Activated CD4-positive, alpha-beta T cell treated with anti-CD3 and anti-CD28 coated beads, Interleukin-2, Interleukin-6, amounts not matched to agents 100 ng/mL and 50 ng/mL, durations not matched to agents 16 hours and 8 hours (primary cell): ENCODE measurements around the gene SLC7A14.

Experiments used
- DNase-seq: peaks from one replicate; pipeline ENCODE4 v3.0.0-alpha.2; 2020

The SLC7A14 gene

DNA sequence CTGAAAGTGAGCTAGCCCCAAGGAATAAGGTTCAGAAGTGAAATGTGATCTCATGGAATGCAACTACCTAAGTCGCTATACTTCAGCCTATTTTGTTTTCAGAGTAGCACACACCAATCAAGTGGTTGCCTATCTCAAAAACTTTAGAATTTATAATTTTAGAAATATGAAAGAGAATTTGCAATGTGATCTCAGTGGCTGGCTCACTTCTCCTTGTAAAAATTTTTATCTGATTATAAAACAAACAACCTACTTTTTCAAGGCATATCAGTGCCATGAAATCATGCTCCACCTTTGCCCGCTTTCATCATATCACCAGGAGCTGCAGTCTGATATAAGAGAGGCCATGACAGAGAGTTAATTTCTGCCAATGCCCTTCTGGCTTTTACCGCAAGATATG is 119.9 kb downstream of the SLC7A14 start:
- no peak for DNase-seq

DNA sequence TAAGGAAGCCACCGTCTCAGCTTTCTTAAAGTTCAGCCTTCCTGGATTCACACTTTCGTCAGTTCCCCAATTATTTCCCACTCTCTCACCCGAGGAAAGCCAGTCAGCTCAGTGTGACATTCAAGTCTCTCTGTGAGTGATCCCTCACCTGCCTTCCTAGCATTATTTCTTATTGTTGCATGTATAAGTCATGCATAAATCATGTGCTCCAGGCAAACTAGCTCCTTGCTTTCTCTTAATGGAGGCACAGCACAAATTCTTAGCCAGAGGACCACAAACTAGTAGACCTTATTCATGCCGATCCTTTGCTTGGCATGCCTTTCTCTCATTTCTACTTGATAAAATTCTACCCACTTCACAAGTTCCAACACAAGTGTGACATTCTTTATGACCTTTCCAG is 122.9 kb downstream of the SLC7A14 start:
- DNase-seq, result no peak

DNA sequence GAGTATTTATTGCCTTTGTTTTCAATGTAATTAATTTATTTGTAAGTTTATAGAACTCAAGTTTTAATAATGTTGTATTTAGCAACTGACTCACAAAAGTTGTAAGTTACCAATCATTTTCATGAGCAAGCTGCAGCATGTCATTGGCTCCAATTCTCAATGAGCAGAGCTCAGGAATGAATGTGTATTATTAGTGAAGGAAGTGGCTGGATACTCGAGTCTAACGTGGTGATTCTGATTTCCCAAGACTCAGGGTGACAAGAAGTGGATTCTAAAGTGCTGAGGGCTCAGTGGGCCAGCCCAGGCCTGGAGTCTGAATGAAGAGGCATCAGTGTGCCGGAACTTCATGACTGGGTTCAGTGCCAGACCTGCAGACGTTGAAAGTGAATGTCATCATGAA is 127.6 kb downstream of the SLC7A14 start:
- DNase-seq, result no peak

DNA sequence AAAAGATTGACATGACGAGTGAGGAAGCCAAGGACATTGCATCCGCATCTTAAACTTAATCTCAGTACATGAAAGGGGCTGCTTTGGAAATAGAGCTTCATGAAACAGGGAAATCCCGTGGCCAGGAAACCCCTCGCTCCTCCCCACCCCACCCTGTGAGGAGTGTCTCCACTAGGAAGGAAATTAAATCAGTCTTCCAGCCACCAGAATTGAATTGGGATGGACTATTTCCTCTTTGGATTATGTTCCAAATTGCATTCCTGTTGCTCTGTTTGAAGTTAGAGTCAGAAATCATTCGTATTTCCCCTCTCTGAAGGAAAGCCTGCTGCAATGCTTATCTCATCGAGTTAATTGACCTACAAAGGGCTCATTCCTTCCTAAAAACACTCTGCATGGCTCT is 131.4 kb downstream of the SLC7A14 start:
- no peak for DNase-seq

DNA sequence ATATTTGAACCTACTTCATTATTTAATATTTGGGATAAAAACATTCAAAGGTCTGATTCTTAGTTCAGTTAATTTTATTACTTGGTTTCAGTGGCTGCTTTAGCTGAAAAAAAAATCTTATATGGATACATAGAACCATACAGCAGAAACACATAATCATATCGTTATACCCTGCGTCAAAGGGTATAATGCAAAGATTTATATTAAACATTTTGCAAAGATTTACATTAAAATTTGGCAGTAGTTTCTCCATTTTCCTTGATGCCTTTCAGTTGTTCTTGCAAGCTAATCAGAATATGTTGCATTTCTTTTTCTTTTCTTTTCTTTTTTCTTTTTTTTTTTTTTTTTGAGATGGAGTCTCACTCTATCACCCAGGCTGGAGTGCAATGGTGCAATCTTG is 135.8 kb downstream of the SLC7A14 start:
- DNase-seq, result no peak

DNA sequence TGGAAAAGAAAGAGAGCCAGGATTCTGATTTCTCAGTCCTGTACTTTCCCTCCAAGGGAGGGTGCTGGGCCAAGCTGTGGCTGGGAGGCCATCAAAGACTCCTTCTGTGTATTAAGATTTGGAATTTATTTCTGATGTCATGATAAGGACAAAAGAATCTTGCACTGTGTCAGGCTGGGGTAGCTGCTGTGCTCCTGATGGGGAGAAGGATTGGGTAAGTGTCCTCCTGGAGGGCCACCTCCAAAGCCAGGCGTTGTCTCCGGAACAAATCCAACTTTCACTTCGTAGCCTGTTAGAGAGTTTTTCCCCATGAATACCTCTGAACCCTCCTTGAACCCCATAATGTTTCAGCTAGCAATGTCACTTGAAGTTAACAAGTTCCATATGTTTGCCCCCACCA is 137.3 kb downstream of the SLC7A14 start:
- DNase-seq, result no peak

DNA sequence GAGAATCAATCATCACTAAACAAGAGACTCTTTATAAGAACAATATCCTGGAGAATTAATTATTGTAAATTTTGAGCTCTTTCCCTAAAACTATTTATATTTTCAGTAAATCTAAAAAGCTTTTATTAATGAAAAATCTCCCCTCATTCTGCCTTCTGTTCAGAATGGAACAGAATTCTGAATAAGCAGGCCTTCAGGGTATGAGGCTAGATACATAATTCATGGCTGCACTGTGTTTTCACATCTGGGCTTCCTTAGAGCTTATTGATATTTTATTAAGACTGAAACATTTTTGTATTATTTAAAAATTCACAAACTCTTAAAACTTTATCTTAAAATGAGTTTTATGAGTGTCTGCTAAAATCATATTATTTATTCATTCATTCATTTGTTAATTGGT is 142.4 kb downstream of the SLC7A14 start:
- no peak for DNase-seq

DNA sequence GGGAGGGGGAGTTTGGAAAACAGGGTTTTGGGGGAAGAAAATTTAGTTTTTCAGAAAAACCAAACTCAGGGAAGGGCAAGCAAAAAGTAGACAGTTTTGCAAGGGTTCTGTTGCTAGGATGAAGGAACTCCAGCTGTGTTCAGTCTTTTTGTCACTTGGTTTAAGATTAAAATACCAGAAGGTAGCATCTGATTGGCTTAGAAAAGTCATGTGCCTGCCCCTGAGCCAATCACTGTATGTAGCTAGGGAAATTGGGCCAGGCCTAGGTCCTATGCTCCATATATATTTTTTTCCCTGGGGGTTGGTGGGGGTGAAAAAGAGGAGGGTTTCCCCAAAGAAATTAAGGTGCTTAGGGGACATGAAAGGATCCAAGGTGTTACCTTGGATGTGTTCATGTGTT is 142.9 kb downstream of the SLC7A14 start:
- no peak for DNase-seq

DNA sequence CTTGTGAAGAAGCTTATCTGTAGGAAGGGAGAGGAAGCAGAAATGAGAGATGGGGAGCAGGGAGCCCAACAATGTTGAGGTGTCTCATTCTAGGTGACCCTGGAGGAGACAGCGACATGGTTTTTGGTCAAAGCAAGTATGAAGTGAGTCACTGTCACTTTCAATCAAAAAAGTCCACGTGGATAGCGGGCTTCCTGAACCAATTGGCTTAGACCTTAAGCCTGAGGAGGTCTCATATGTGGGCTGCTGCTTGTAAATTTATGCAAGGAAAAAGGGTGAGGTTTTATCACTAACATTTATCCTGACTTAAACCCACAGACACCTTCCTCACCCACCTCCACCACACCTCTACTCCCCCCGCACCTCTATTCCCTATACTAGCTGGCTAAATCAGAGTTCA is 144.5 kb downstream of the SLC7A14 start:
- no peak for DNase-seq

DNA sequence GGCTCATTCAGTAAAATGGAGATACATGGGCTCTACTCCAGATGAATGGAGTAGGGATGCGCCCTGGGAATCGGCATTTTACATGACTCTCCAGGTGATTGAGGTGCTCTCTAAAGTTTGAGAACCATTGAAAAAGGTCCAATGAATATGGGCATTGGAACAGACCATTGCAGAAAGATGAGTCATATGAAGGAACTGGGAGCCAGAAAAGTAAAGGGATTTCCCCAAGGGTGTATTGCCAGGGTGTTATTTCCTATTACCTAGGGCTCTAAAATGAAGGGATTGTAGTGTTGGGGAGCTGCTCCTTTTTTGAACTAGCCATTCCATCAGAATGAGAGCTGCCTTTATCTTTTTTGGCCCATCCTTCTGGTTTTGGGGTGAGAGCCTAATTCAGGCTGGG is 145.5 kb downstream of the SLC7A14 start:
- DNase-seq, result no peak

DNA sequence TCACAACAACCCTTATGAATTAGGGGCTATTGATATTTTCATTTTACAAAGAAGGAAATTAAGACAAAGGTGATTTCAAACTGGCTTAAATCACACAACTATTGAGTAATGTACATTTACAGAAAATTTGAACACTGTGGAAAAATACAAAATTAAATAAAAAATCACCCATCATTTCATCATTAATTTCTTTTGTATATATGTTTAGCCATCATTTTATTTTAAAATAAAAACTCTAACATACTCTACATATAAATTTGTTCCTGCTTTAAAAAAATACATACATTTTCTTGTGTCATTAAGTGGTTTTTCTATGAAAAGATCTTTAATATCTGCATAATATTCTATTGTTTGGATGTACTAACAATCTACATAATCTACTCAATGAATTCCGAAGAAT is 147.0 kb downstream of the SLC7A14 start:
- DNase-seq, result no peak

DNA sequence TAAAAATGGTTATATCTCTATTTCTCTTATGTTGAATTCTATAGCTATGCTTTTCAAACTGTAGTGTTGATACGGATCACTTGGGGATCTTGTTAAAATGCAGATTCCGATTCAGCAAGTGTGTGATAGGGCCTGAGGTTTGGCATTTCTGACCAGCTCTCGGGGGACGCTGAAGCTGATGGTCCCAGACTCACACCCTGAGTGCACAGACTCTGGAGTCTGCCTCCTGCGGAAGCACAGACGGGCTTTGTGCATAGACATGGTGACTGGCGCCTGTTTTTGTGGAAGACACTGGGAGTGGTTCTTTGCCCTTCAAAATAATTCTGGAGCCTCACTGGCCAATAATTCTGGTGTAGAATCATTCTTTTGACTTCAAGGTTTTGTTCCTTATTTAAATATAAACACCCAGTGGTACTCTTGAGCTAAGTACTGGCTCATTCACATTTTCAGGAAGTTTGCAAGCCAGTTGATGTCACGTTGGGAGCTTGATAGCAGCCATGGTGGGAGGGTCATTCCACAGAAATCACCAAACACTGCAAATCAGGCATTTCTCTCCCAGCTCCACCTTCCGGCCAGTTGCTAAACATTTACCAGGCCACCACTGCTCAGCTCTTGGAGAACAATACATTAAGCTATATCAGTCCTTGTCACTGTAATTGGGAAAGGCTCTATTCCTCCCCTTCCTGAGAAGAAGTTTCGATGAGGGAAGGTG is 148.0 kb downstream of the SLC7A14 start:
- no peak for DNase-seq

DNA sequence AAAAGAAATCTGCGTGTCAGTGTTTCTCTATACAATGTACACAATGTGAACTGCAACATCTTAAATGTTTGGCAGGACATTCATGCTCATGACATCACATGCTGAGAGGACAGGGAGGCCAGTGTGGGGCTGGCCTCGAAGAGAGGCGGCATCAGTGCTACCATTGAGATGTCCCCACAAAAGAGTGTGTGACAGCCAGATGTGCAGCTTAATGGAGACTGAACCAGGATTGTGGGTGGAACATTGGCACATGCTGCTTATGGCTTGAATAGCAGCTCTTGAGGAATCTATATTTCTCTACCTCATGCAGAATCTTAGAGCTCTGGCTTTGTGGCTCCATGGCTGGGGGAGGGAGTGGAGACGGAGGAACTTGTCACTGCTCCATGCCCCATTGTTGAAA is 148.7 kb downstream of the SLC7A14 start:
- no peak for DNase-seq

DNA sequence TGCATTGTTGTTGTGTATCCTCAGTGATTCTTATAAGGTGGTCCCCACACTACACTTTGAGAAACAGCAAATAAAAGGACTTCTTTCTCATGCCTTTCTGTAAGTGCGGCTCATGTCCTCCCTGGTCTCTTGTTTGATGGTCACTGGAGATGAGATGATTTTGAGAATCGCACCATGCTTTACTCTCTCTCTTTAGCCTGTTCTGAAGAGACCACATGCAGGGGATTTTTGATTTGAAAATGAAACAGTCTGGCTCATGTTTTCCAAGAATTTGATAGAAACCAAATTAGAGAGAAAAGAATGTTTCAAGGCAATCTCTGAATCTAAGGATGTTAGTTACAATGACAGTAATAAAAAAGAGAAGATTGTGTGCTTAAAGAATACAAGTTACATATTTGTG is 149.2 kb downstream of the SLC7A14 start:
- no peak for DNase-seq

DNA sequence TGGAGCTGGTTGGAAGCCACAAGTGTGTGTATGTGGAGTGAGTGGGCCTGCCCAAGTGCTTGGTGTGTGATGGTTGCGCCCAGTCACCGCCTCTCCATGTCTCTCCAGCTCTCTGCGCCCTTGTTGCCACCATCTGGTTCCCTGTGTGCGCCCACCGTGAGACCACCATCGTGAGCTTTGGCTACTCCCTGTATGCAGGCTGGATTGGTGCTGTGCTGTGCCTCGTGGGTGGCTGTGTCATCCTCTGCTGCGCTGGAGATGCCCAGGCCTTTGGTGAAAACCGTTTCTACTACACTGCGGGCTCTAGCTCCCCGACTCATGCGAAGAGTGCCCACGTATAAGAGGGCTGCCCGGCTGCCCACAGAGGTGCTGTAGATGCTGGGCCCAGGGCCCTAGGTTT is 153.5 kb downstream of the SLC7A14 start:
- no peak for DNase-seq

DNA sequence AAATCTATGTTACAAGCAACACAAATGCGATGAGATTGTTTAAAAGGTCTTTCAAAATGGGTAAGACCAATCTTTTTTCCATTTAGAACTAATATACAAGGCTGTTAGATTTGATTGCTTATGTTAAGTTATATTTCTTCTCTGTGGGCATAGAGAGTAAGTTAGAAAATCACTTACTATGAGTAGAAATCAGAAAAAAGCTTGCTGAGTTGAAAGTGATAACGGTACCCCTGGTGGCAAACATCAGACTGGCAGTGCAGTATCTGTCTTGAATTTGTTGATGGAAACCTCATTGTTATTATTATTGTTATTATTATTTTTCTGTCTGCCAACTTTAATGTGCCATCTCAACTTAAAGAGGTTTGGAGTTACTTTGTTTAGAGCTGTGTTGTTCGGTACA is 154.8 kb downstream of the SLC7A14 start:
- no peak for DNase-seq

DNA sequence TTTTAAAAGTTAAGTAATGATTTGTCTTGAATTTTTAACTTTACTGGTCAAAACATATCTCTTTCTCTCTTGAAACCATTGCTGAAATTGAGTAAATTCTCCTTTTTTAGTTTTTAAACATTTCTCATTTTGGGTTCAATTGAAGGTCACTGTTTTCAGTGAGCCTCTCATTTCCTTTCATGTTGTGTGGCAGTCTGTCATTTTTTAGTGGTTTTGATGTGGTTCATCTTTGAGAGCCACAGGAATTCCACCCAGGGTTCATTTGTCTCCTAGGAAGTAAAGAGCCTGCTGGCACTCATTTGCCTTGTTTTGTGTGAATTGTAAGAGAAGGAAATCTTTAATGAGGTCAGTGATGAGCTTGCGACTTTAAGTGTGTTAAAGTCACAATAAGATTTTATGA is 156.8 kb downstream of the SLC7A14 start:
- no peak for DNase-seq

DNA sequence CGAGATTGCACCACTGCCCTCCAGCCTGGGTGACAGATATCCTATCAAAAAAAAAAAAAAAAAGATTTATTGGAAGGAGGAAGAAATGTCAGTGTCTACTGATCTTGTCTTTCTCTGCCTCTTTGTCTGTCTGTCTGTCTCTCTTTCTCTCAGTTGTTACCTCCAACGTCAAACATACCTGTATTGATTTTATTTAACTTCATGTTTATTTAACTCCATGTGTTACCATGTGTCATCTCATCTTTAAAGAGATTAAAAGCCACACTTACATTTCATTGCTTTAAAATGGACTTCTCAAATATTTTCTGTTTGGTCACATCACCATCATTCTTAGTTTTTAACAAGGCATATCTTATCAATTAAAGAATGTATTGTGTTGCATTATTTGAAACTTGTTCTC is 157.8 kb downstream of the SLC7A14 start:
- no peak for DNase-seq

DNA sequence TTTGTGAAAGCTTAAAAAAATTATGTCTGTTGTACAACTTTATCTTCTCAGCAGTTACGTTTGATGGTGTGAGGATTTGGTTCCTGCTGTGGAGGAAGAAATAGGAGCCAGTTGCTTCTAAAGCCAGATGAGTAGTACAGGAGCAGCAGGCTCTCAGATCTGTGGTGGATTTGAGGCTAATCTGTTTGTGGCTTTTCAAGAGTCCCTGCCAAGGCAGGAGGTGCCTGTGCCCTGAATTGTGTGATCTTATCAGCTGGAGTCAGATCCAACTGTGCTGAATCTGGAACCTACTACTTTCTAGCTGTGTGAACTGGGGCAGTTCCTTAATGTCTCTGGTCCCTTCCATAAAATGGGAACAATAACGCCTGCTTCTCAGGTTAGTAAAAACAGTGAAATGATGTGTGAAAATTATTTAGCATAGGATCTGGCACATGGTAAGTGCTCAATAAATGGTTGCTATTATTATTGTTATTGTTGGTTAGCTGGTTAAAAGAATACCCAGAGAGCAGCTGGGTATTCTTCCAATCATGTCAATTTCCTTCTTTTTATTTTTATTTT is 159.6 kb downstream of the SLC7A14 start:
- no peak for DNase-seq

DNA sequence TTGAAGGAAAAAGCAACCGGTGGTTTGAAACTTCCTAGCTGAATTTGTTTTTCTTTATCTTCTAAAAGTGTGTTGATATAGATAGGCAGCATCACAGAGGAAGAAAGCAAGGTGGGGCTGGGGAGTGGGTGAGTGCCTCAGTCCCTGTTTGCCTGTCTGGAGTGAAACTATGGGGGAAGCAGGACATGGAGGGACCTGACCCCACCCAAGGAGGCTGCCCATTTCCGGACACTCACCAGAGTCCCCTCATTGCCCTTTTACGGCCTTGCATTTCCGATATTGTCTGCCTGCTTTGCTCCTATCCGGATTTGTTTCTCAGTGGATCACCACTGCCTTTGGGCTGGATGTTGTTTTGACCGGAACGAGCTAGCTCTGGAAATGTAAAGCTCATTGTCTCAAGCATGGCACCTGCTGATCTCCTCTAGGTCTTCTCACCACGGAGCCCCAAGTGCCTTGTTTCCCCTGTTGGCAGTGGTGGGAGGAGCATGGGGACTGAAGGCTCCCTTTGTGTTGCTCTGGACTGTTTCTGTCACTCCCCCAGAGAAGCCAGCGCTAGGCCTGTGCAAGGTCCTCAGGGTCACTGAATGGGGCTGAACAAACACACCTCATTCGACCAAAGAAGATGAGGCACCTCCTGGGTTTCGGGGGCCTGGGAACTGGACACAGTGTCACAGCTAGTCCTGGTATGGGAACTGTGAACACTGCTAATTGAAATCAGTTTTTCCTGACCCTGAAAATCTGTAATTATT is 160.2 kb downstream of the SLC7A14 start:
- no peak for DNase-seq

DNA sequence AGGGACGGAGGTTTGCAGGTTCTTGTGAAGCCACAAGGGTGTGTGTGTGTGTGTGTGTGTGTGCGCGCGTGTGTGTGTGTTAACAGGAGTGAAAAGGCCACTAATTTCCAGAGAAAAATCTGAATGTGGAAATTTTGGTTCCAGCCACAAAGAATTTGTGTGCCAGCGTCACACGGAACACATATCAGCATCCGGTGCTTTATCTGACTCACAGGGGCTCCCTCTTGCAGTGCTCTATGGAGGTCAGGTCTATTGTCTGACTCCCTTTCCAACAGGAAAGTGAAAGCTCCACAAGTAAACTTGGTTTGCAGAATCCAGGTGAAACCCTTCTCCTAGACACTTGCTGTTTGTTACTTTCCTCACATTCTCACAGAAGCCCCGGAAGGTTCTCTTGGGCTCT is 161.0 kb downstream of the SLC7A14 start:
- no peak for DNase-seq

DNA sequence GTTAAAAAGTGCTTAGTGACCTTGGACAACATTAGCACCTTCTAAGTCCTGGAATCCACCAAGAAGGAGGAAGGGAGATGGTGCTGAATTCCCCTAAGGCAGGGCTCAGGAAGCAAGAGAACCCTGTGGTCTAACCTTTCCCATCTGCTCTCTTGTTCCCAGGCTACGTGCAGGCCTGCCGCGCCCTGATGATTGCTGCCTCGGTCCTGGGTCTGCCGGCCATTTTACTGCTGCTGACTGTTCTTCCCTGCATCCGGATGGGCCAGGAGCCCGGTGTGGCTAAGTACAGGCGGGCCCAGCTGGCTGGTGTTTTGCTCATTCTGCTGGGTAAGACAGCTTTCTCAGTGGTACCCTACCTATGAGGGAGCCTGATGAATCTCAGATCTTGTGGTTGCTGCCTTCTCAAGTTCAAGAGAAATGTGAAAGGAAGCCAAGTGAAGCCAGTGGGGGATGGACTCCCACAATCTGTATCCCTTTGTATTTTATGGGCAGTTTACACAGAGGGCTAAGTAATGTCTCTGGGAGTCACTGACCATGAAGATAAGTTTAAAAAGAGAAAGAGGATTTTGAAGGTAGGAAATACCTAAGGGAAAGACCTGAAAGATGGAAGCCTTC is 162.8 kb downstream of the SLC7A14 start:
- no peak for DNase-seq

DNA sequence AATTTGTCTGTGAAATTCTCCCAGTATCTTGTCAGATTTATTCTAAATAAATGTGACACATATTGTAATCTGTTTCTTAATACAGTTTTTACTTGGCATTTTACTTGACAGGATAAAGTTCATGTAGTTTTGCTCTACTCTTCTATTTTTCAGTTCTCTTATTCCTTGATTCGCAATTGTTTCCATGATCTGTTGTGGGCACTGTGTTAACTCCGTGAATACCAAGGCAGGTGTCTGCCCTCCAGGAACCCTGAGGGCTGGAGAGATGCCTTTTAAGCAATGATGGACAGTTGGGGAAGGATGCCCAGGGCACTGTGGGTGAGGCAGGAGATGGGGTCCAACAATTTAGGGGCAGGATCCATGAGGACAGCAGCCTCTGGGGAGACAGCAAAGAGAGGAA is 164.1 kb downstream of the SLC7A14 start:
- no peak for DNase-seq

DNA sequence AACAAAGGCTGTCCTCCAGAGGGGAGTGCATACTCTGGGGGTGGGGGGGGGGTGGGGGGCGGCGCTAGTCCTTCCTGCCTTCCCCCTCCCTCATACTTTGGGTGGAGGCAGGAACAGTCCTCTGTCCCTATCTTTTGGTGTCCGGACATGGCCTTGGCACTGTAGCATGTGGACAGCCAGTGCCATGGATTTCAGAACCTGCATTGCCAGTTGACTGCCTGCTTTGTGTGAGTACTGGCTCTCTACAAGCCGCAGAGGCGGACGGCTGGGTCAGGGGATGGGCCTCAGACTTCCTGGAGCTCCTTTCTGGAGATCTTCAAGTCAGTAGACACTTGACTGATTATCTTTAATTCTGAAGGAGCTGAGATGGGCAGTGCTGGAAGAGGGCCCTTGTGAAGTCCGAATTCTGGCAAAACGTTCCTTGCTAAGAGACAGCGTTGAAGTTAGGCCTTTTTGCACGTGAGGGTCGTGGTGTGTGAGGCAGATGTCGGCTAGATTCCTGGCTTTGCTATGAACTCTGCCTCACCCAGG is 164.7 kb downstream of the SLC7A14 start:
- DNase-seq, result no peak
